ENCODE data around the gene RBM15.

Gene RBM15

GRCh38 chr1:110338886-110339406 is at the start of gene RBM15:
Gene RBM15, plus strand, starts transcription at chr1:110339377. Its CDS starts 29 bp downstream, at chr1:110339406.
- peak within 1 kb of the TSS; percentile 99 for H3K27ac ChIP-seq
- TF ChIP-seq ZFX (IDR thresholded peaks at IDR 0.05; ENCODE audit: borderline replicate concordance) (no peak), CTCF (IDR thresholded peaks at IDR 0.05) (no peak)

- no peak for TF ChIP-seq CTCF (IDR thresholded peaks at IDR 0.05)
- no peak for TF ChIP-seq ZFX (IDR thresholded peaks at IDR 0.05; ENCODE audit: borderline replicate concordance)
Measured at GRCh38 chr1:110291241-110292030, 47.7 kb upstream of the RBM15 start.

GRCh38 chr1:110292031-110292741 is 47.0 kb upstream of the RBM15 start:
- TF ChIP-seq CTCF (IDR thresholded peaks at IDR 0.05) (no peak), ZFX (IDR thresholded peaks at IDR 0.05; ENCODE audit: borderline replicate concordance) (no peak)
- peak overlapping the region; percentile 50 for H3K27ac ChIP-seq

More at GRCh38 chr1:110291241-110292030, 47.7 kb upstream of the RBM15 start:
- peak overlapping the region; percentile 50; the same call in 1 of the 2 replicates for H3K27ac ChIP-seq

GRCh38 chr1:110293601-110294104 is 45.5 kb upstream of the RBM15 start:
- no peak overlapping the region for H3K27ac ChIP-seq
- TF ChIP-seq ZFX (IDR thresholded peaks at IDR 0.05; ENCODE audit: borderline replicate concordance) (no peak), CTCF (IDR thresholded peaks at IDR 0.05) (no peak)

GRCh38 chr1:110294308-110294707 is 44.9 kb upstream of the RBM15 start:
- TF ChIP-seq ZFX (IDR thresholded peaks at IDR 0.05; ENCODE audit: borderline replicate concordance) (no peak), CTCF (IDR thresholded peaks at IDR 0.05) (no peak)
- no peak overlapping the region for H3K27ac ChIP-seq

- H3K27ac ChIP-seq: no peak overlapping the region
- TF ChIP-seq ZFX (IDR thresholded peaks at IDR 0.05; ENCODE audit: borderline replicate concordance) (no peak), CTCF (IDR thresholded peaks at IDR 0.05) (no peak)
Measured at GRCh38 chr1:110298991-110299390, 40.2 kb upstream of the RBM15 start.
